ENCODE measurements around the gene LSM4.

DNA sequence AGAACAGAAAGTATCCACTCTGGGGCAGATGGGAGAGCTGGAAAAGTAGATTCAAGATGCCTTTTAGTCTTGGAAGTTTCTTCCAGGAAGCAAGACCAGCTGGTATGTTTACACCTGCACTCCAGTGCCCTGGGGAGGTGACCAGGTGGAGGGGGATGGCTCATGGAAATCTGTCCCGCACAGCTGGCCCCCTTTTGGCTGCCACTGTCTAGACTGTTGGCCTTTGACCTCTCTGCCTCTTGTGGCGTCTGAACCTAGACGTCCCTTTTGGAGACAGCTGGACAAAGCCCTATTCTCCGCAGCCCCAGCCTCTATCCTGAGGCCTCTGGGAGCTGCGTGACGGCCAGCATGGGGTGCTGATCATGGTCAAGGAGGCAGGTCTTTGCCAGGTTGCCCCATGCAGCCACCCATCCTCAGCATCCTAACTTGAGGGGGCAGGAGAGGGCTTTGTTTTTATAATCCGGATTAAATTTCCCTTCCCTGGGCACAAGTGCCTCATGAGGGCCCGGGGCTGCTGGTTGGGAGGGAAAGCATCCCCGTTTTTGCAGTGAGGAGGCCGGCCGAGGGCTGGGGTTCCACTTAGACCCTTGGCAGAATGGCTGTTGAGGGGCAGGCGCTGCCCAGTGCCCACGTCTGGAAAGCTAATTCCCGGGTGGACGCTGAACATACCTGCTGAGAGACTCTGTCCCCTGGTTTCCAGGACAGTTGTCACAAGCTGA is 45.8 kb upstream of the LSM4 start:
- TF ChIP-seq CTCF (IDR thresholded peaks at IDR 0.05; ENCODE audit: low read depth, low read length, poor library complexity, severe bottlenecking) (no peak), EZH2phosphoT487 (IDR thresholded peaks at IDR 0.05; ENCODE audit: borderline replicate concordance, low read length) (no peak)
